ENCODE results near the gene CYP4V2.

The CYP4V2 gene

GRCh38 chr4:186158966-186159365, 32.4 kb upstream of the CYP4V2 start:
- H3K4me2 ChIP-seq (ENCODE audit: low read length), result no peak overlapping the region
- no peak overlapping the region for H2AFZ ChIP-seq (ENCODE audit: low read length)

GRCh38 chr4:186159613-186160012, 31.8 kb upstream of the CYP4V2 start:
- Histone ChIP-seq H3K4me1 (ENCODE audit: insufficient read depth, low read length, severe bottlenecking) (no peaks in the 10 kb centered on the region), H3K27me3 (ENCODE audit: insufficient read depth, low read length) (no peaks in the 10 kb centered on the region; the same call in 1 of the 2 replicates), H2AFZ (ENCODE audit: low read length) (no peak overlapping the region), H3K27ac (ENCODE audit: low read depth, low read length, poor library complexity, severe bottlenecking) (no peak overlapping the region), H4K20me1 (ENCODE audit: insufficient read depth, low read length) (no peaks in the 10 kb centered on the region), H3K79me2 (ENCODE audit: insufficient read depth, low read length) (no peaks in the 10 kb centered on the region), H3F3A (ENCODE audit: insufficient read depth, low read length) (no peaks in the 10 kb centered on the region), H3K9me2 (ENCODE audit: low read depth, low read length) (no peaks in the 10 kb centered on the region), H3K4me2 (ENCODE audit: low read length) (no peak overlapping the region), H3K9me3 (ENCODE audit: low read length) (no peaks in the 10 kb centered on the region), H3K36me3 (ENCODE audit: insufficient read depth, low read length) (no peaks in the 10 kb centered on the region; the same call in 1 of the 2 replicates), H3K9ac (ENCODE audit: low read length) (no peak overlapping the region), H3K4me3 (ENCODE audit: low read depth, low read length, poor library complexity, severe bottlenecking) (no peak overlapping the region)
- TF ChIP-seq EZH2 (IDR thresholded peaks at IDR 0.05; ENCODE audit: borderline replicate concordance, low read length) (no peak), CTCF (IDR thresholded peaks at IDR 0.05; ENCODE audit: low read length) (no peak)

More at GRCh38 chr4:186158966-186159365, 32.4 kb upstream of the CYP4V2 start:
- Histone ChIP-seq H3K9me3 (ENCODE audit: low read length) (no peaks in the 10 kb centered on the region), H3K4me3 (ENCODE audit: low read depth, low read length, poor library complexity, severe bottlenecking) (no peak overlapping the region), H3K9ac (ENCODE audit: low read length) (no peak overlapping the region), H3K36me3 (ENCODE audit: insufficient read depth, low read length) (no peaks in the 10 kb centered on the region; the same call in 1 of the 2 replicates), H3K27me3 (ENCODE audit: insufficient read depth, low read length) (no peaks in the 10 kb centered on the region), H4K20me1 (ENCODE audit: insufficient read depth, low read length) (no peaks in the 10 kb centered on the region), H3K27ac (ENCODE audit: low read depth, low read length, poor library complexity, severe bottlenecking) (no peak overlapping the region), H3F3A (ENCODE audit: insufficient read depth, low read length) (no peaks in the 10 kb centered on the region), H3K9me2 (ENCODE audit: low read depth, low read length) (no peaks in the 10 kb centered on the region), H3K4me1 (ENCODE audit: insufficient read depth, low read length, severe bottlenecking) (no peaks in the 10 kb centered on the region), H3K79me2 (ENCODE audit: insufficient read depth, low read length) (no peaks in the 10 kb centered on the region)
- no peak for TF ChIP-seq EZH2 (IDR thresholded peaks at IDR 0.05; ENCODE audit: borderline replicate concordance, low read length)
- TF ChIP-seq CTCF (IDR thresholded peaks at IDR 0.05; ENCODE audit: low read length), result no peak

GRCh38 chr4:186161138-186161537, 30.2 kb upstream of the CYP4V2 start:
- H3K79me2 ChIP-seq (ENCODE audit: insufficient read depth, low read length), result no peaks in the 10 kb centered on the region
- no peaks in the 10 kb centered on the region for H3K9me2 ChIP-seq (ENCODE audit: low read depth, low read length)
- no peaks in the 10 kb centered on the region for H3K4me1 ChIP-seq (ENCODE audit: insufficient read depth, low read length, severe bottlenecking)
- no peaks in the 10 kb centered on the region for H3K36me3 ChIP-seq (ENCODE audit: insufficient read depth, low read length)
- H3K27ac ChIP-seq (ENCODE audit: low read depth, low read length, poor library complexity, severe bottlenecking), result no peak overlapping the region
- H3K9me3 ChIP-seq (ENCODE audit: low read length), result no peaks in the 10 kb centered on the region
- no peak for TF ChIP-seq EZH2 (IDR thresholded peaks at IDR 0.05; ENCODE audit: borderline replicate concordance, low read length)
- no peak for TF ChIP-seq CTCF (IDR thresholded peaks at IDR 0.05; ENCODE audit: low read length)
- H3K4me2 ChIP-seq (ENCODE audit: low read length), result no peak overlapping the region
- peaks cover 3% of the 10 kb centered on the region; the same call in 1 of the 2 replicates for H3K27me3 ChIP-seq (ENCODE audit: insufficient read depth, low read length)
- H3K9ac ChIP-seq (ENCODE audit: low read length), result no peak overlapping the region
- H3K4me3 ChIP-seq (ENCODE audit: low read depth, low read length, poor library complexity, severe bottlenecking), result no peak overlapping the region
- H2AFZ ChIP-seq (ENCODE audit: low read length), result no peak overlapping the region
- no peaks in the 10 kb centered on the region for H3F3A ChIP-seq (ENCODE audit: insufficient read depth, low read length)
- H4K20me1 ChIP-seq (ENCODE audit: insufficient read depth, low read length), result no peaks in the 10 kb centered on the region

Data from OCI-LY1 (cell line).